Bronchial epithelial cell (primary cell): ENCODE measurements around the gene FBLN2. TPM values are rescaled to one million over a fixed set of nuclear protein-coding genes. Genes with fewer than 3 reads are reported as not detected.

Source experiments
- DNase-seq: peaks from one replicate; pipeline ENCODE4 v3.0.0-alpha.2; 2010; ENCODE audit warnings: low read depth
- FAIRE-seq: peaks from 2 replicates; lab custom pipeline; 2011; peaks lifted over from hg19 to GRCh38; lab: Jason Lieb, UNC
- H3K27me3 ChIP-seq: 2 replicates; pipeline ENCODE4 v1.5.1; 2011; ENCODE audit warnings: low read length; ENCODE audit not compliant: control insufficient read depth, insufficient read depth
- H3K36me3 ChIP-seq: 2 replicates; pipeline ENCODE4 v1.5.1; 2011; ENCODE audit warnings: low read length; ENCODE audit not compliant: control insufficient read depth, insufficient read depth
- H3K4me3 ChIP-seq: 2 replicates; pipeline ENCODE4 v1.5.1; 2011; ENCODE audit warnings: mild to moderate bottlenecking, low read depth, low read length, control low read depth
- total RNA-seq: library from RNA; depleted of rRNA; stranded (reverse); fragments of >200 nt; gene quantifications from 2 replicates; pipeline ENCODE4 v1.2.1, GENCODE V29; 2014
- TF ChIP-seq, protein P1 (sequence below): IDR thresholded peaks from 2 replicates; pipeline ENCODE4 v1.5.1; 2011; ENCODE audit warnings: mild to moderate bottlenecking, moderate library complexity, low read length, control low read depth, inconsistent platforms; ENCODE audit not compliant: insufficient read depth, severe bottlenecking

Gene FBLN2
- total RNA-seq, 1 donor from 2014 or later, result 4.7 TPM

DNA sequence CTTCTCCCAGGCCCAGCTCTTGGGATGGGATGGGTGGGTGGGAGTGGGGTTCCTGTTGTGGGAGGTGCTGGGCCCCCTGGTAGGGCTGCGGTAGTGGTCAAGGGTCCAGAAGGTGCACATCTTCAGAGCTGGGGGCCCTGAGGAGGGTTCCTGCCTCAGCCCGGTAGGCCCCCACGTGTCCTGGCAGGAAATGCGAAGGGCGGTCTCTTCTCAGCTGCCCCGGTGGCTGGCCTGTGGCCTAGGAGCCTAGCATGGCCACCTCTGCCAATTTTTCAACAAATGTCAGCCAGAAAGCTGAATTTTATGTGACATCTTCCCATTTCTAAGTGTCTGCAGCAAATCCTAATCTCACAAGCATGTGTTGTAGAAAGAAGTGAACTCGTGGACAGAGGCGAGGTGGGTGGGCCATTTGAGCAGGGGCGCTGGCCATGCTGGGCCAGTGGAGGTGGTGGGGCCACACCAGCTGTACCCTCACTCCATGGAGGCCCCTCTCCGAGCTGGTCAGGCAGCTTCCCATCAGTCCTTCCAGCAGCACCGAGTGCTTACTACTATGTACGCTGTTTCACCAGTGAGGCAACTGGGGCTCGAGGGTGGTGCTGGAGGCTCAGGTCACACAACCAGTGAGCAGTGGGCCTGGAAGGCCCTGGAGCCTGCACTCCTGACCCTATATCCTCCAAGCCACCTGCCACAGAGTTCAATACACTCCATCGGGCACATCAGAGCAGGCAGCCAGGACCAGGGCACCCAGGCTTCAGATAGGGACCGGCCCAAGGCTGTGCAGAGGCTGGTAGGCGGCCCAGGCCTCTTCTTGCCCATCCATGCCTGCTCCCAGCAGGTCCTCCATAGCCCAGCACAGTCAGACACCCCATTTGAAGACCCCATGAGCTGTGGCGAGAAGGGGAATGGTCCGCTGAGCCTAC, 23.2 kb downstream of the FBLN2 start:
- DNase-seq, result no peak
- Histone ChIP-seq H3K4me3 (no peak overlapping the region), H3K36me3 (no peaks in the 10 kb centered on the region), H3K27me3 (peaks cover 2% of the 10 kb centered on the region)
- no peak for FAIRE-seq
- TF ChIP-seq, protein P1, sequence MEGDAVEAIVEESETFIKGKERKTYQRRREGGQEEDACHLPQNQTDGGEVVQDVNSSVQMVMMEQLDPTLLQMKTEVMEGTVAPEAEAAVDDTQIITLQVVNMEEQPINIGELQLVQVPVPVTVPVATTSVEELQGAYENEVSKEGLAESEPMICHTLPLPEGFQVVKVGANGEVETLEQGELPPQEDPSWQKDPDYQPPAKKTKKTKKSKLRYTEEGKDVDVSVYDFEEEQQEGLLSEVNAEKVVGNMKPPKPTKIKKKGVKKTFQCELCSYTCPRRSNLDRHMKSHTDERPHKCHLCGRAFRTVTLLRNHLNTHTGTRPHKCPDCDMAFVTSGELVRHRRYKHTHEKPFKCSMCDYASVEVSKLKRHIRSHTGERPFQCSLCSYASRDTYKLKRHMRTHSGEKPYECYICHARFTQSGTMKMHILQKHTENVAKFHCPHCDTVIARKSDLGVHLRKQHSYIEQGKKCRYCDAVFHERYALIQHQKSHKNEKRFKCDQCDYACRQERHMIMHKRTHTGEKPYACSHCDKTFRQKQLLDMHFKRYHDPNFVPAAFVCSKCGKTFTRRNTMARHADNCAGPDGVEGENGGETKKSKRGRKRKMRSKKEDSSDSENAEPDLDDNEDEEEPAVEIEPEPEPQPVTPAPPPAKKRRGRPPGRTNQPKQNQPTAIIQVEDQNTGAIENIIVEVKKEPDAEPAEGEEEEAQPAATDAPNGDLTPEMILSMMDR, result no peak

DNA sequence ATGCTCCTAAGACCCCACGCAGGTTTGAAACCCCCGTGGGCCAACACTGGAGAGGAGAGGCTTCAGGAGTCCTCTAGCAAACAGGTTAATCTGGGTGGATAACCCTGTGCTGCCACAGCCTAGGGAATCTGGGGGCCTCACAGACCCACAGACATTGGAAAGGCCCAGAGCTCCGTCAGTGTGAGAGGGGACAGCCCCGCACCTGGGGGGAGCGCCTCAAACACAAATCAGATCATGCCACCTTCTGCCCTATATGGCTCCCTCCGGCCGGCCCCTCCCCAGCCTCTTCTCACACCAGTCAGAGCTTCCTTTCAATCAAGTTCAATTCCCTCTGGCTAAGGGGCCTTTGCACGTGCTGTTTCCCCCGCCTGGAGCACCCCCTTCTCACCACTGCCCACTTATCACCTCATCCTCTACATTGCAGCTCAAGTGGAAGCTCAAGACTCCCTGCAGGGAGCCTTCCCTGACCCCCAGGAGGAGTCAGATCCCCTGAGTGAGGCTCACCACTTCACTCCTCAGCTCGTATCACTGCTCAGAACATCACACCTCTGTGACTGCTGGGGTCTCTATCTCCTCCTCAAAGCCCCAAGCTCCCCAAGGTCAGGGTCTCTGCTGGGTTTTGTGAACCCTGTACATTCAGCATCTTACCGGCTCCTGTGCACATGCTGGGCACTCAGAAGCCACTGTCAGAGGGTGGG, 24.1 kb downstream of the FBLN2 start:
- peaks cover 2% of the 10 kb centered on the region for H3K27me3 ChIP-seq
- DNase-seq (no peak), FAIRE-seq (no peak)
- TF ChIP-seq, protein P1, result no peak
- H3K4me3 ChIP-seq, result no peak overlapping the region
- no peaks in the 10 kb centered on the region for H3K36me3 ChIP-seq

DNA sequence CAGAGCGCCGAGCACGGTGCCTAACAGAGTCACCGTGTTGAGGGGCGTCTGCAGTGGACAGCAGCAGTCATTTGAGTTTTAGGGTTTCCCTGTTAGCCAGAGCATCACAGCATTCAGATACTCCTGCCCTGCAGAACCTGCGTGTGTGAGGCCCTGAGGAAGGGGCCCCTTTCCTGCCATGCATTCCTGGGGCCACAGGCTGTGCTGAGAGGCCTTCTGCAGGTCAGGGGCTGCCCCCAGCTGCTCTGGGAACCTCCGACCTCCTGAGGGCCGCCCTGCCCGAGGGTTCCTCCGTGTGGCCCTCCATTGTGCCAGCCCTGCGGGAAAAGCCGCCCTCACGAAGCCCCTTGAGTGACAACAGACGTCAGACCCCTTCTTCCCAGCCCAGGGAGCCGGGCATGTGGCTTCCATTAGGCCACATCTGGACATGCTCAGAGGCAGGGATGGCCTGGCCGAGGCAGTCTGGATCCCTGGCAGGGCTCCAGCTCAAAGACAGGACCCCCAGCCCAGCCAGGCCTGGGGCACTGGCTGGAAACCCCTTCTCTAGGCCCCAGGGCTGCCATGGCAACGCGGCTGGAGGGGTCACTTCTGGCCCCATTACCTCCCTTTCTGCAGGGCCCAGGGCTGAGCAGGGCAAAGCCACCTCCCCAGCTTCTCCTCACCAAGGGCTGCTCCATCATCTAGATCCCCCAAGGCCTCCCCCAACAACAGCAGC, 25.3 kb downstream of the FBLN2 start:
- H3K4me3 ChIP-seq, result no peak overlapping the region
- FAIRE-seq (no peak), DNase-seq (no peak)
- no peaks in the 10 kb centered on the region for H3K36me3 ChIP-seq
- peaks cover 2% of the 10 kb centered on the region for H3K27me3 ChIP-seq
- TF ChIP-seq, protein P1, result no peak

DNA sequence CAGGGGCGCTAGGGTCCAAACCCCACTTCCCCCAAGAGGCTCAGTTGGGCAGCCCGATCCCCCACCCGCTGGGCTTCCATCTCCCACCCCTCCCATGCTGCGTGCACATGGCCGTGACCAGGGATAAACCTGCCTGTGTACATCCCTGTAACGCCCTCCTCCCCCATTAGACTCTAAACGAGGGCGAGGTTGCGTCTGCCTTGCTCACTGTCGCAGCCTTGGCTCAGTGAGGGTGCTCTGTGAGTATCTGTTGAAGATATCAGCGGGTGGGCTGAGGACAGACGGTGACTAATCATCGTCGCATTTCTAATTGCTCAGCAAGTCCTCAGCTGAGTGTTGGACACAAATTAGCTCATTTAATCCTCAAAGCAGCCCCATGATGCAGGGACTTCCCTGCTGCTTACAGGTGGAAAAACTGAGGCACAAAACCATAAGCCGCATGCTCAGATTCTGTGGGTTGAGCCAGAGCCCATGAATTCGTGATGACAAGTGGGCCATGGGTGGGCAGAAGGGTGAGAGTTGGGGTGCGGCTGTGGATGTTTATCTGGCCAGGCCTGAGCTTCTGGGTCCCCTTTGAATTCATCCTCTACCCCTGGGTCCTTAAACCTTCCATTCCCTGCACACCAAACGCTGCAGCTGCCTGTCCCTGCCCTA, 26.0 kb downstream of the FBLN2 start:
- Histone ChIP-seq H3K27me3 (peaks cover 2% of the 10 kb centered on the region), H3K36me3 (no peaks in the 10 kb centered on the region), H3K4me3 (no peak overlapping the region)
- no peak for FAIRE-seq
- no peak for DNase-seq
- TF ChIP-seq, protein P1, result no peak

DNA sequence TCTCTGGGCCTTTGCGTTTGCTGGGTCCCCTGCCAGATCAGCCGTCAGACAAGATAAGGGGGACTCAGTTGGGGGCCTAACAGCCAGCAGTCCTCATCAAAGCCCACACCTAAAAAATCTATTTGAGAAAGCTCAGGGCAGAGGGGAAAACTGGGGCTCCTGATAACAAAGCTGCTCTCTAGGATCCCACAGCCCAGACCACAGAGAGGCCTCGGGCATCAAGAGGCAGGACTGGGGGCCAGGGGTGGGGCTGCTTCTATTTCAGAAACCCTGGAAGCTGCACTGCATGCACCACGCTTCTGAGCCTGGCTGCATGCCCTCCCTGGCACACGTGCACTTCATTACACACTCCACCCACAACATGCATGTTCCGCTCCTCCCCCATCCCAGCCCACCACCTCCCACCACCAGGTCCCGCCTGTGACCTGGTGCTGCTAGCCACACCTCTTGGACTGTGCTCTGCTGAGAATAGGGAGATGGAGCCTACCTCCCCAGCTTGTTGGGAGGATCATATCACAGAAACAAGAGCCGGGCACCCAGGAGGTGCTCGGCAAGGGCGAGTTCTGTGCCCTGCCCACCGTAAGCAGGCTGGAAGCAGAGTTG, 26.6 kb downstream of the FBLN2 start:
- H3K4me3 ChIP-seq, result no peak overlapping the region
- H3K27me3 ChIP-seq, result peaks cover 2% of the 10 kb centered on the region
- FAIRE-seq (no peak), DNase-seq (no peak)
- TF ChIP-seq, protein P1, result no peak
- H3K36me3 ChIP-seq, result no peaks in the 10 kb centered on the region
